ENCODE measurements around the gene FERMT1. TPM values are rescaled to one million over a fixed set of nuclear protein-coding genes. Genes with fewer than 3 reads are reported as not detected.
"Not testable (repeated sequence)": the region's sequence is repeated elsewhere in the genome, so short reads cannot be mapped to it uniquely, and the experiment has no call there.

The FERMT1 gene
- total RNA-seq, 1 donor from 2014 or later, result 1.2 TPM

DNA sequence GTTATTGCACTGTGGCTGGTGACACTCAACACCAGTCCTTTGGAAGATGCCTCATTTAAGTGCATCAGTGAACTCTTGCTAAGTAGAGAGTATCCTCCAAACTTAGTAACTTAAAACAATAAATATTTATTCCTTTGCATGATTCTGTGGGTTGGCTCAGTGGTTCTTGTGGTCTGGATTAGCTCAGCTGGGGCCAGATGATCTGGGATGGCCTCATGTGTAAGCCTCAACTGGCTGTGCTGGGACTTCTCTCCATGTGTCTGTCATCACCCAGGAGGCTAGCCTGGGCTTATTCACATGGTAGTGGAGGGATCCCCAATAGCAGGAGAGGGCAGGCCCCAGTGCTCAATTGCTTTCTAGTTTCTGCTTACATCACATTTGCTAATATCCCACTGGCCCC lies 77.3 kb downstream of the FERMT1 start:
- FAIRE-seq, result no peak
- DNase-seq (ENCODE audit: low spot score in 2 of 2), result no peak

GRCh38 chr20:6044115-6044514 lies 78.7 kb downstream of the FERMT1 start:
- FAIRE-seq (no peak), DNase-seq (ENCODE audit: low spot score in 2 of 2) (no peak)

DNA sequence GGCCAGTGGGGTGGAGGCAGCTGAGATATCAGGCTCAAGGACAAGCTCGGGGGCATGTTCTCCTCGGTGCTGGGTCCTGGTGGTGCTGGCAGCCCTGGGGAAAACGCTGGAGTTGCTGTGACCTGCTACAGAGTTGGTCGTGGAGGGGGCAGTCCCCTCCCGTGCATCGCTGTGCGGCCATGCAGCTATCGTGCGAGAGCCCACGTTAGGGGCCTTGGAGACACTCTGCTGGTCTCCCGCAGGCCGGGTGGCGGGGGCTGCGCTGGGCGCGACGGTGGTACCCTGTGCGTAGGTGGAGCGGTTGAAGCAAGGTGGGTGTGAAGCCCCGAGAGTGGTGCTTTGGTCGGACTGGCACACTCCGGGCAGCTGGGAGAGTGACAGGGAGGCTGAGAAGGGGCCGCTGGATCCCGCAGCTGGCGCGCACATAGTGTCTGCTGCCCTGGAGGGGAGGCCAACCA lies 81.0 kb downstream of the FERMT1 start:
- FAIRE-seq, result no peak

GRCh38 chr20:6040958-6041807 lies 81.6 kb downstream of the FERMT1 start:
- no peak for DNase-seq (ENCODE audit: low spot score in 2 of 2)
- FAIRE-seq, result no peak

More for the DNA sequence above, 81.0 kb downstream of the FERMT1 start:
- no peak for DNase-seq (ENCODE audit: low spot score in 2 of 2)

GRCh38 chr20:6040540-6040939 lies 82.3 kb downstream of the FERMT1 start:
- FAIRE-seq (no peak), DNase-seq (ENCODE audit: low spot score in 2 of 2) (no peak)

GRCh38 chr20:6039766-6040165 lies 83.1 kb downstream of the FERMT1 start:
- no peak for FAIRE-seq
- DNase-seq (ENCODE audit: low spot score in 2 of 2), result no peak

DNA sequence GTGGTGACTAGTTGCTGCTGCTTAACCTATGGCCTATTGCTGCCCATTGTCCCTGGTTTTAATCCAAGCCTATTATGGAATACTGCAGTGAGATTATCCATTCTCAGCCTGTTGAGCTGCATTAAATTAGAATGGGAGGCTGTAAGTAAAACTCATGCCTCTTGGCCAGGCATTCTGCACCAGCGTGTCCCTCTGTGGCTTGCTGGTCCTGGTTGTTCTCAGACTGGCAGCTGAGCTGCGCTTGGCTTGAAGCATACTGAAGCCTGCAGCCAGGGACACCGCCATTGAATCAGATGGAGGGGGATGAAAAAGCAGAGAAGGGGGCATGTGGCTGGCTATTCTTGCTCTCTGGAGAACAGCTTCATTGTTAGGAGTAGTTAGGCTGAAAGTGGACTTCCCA lies 84.6 kb downstream of the FERMT1 start:
- DNase-seq (ENCODE audit: low spot score in 2 of 2) (no peak), FAIRE-seq (no peak)

- DNase-seq (ENCODE audit: low spot score in 2 of 2), result no peak
- FAIRE-seq, result no peak
Observed at GRCh38 chr20:6037082-6037481, 85.7 kb downstream of the FERMT1 start.

GRCh38 chr20:6036213-6036612 lies 86.6 kb downstream of the FERMT1 start:
- DNase-seq (ENCODE audit: low spot score in 2 of 2) (no peak), FAIRE-seq (no peak)

- DNase-seq (ENCODE audit: low spot score in 2 of 2), result no peak
- no peak for FAIRE-seq
Observed at GRCh38 chr20:6034134-6034969, 88.5 kb downstream of the FERMT1 start.

GRCh38 chr20:6032907-6033306 lies 89.9 kb downstream of the FERMT1 start:
- FAIRE-seq; DNase-seq (ENCODE audit: low spot score in 2 of 2): not testable (repeated sequence)

GRCh38 chr20:6030453-6031080 lies 92.3 kb downstream of the FERMT1 start:
- no peak for DNase-seq (ENCODE audit: low spot score in 2 of 2)
- no peak for FAIRE-seq

DNA sequence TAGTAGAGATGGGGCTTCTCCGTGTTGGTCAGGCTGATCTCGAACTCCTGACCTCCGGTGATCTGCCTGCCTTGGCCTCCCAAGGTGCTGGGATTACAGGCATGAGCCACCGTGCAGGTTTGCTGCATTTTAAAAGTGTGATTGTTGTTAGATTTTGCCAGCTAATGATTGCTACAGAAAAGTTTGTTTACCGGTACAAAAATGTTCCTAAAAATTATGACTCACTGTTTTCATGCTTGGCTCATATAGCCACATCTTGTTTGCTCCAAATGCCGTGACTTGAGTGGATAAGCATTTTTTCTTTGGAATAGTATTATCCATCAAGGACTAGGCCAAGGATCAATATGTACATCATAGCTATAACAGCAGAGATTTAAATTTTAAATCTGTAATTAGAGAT lies 93.3 kb downstream of the FERMT1 start:
- FAIRE-seq (no peak), DNase-seq (ENCODE audit: low spot score in 2 of 2) (no peak)

- no peak for FAIRE-seq
Observed at GRCh38 chr20:6028818-6029217, 94.0 kb downstream of the FERMT1 start.

GRCh38 chr20:6026051-6026450 lies 96.8 kb downstream of the FERMT1 start:
- DNase-seq (ENCODE audit: low spot score in 2 of 2) (no peak), FAIRE-seq (no peak)

More at GRCh38 chr20:6028818-6029217, 94.0 kb downstream of the FERMT1 start:
- no peak for DNase-seq (ENCODE audit: low spot score in 2 of 2)

Other genes with a start within 250 kb of the FERMT1 start
- 28.9 TPM for gene CHGB, start 211.5 kb downstream of the FERMT1 start, total RNA-seq
- gene TRMT6, start 172.5 kb downstream of the FERMT1 start, total RNA-seq, result 7.3 TPM
- gene MCM8, start 172.4 kb downstream of the FERMT1 start, total RNA-seq, result 4.5 TPM
- 35.5 TPM for gene CRLS1, start 116.9 kb downstream of the FERMT1 start, total RNA-seq
- 0.41 TPM for gene LRRN4, start 69.0 kb downstream of the FERMT1 start, total RNA-seq